ENCODE results near the gene AP3B1. TPM values are rescaled to one million over a fixed set of nuclear protein-coding genes. Genes with fewer than 3 reads are reported as not detected.
"Not testable (repeated sequence)": the region's sequence is repeated elsewhere in the genome, so short reads cannot be mapped to it uniquely, and the experiment has no call there.

Gene AP3B1
- total RNA-seq, 1 experiment from 2014 or later, result 41.8 TPM

- Histone ChIP-seq H2BK15ac (ENCODE audit: low read depth, low read length) (no peak overlapping the region), H3K4ac (ENCODE audit: low read depth, low read length) (no peak overlapping the region), H2BK120ac (ENCODE audit: low read depth, low read length, poor library complexity, severe bottlenecking) (no peak overlapping the region), H3K27me3 (ENCODE audit: insufficient read depth, low read length) (no peaks in the 10 kb centered on the region), H3K9ac (ENCODE audit: extremely low read depth, insufficient read length, low read length) (no peak overlapping the region), H2AK5ac (ENCODE audit: insufficient read length, low read length) (no peak overlapping the region), H3K9me3 (ENCODE audit: control insufficient read depth, low read depth, low read length) (no peaks in the 10 kb centered on the region), H3K79me2 (ENCODE audit: insufficient read depth, low read length) (no peaks in the 10 kb centered on the region), H4K91ac (ENCODE audit: insufficient read length, low read depth, low read length) (no peak overlapping the region), H3K18ac (ENCODE audit: insufficient read length, low read depth, low read length) (no peak overlapping the region), H3K23me2 (ENCODE audit: insufficient read length, low read depth, low read length, poor library complexity, severe bottlenecking) (no peaks in the 10 kb centered on the region), H2BK5ac (ENCODE audit: insufficient read length, low read length) (no peak overlapping the region), H3K4me1 (ENCODE audit: insufficient read depth, low read length) (no peaks in the 10 kb centered on the region), H3T11ph (ENCODE audit: low read length) (no peak overlapping the region), H4K20me1 (ENCODE audit: control insufficient read depth, insufficient read depth, insufficient read length) (no peaks in the 10 kb centered on the region), H4K5ac (ENCODE audit: insufficient read length, low read depth, low read length) (no peak overlapping the region), H4K8ac (replicated peaks; ENCODE audit: insufficient read length, low read depth, low read length) (no peak overlapping the region), H3K14ac (ENCODE audit: insufficient read depth, low read length) (no peak overlapping the region), H3K23ac (ENCODE audit: insufficient read length, low read depth, low read length) (no peak overlapping the region), H2AFZ (ENCODE audit: low read length) (no peak overlapping the region), H3K79me1 (ENCODE audit: insufficient read depth, low read depth, low read length, poor library complexity, severe bottlenecking) (no peaks in the 10 kb centered on the region), H3K56ac (ENCODE audit: insufficient read length, low read depth, low read length) (no peak overlapping the region), H2BK20ac (ENCODE audit: low read depth, low read length, poor library complexity, severe bottlenecking) (no peak overlapping the region), H3K27ac (ENCODE audit: insufficient read length, low read depth, low read length) (no peak overlapping the region), H3K4me2 (ENCODE audit: insufficient read depth, insufficient read length, low read length) (no peak overlapping the region), H2BK12ac (ENCODE audit: insufficient read length, low read depth, low read length) (no peak overlapping the region)
- Mint-ChIP-seq H3K4me1 (no peaks in the 10 kb centered on the region), H3K36me3 (ENCODE audit: insufficient read depth in 1 of 3, low read depth in 3 of 3) (peaks cover 12 to 20% (median 18%) of the 10 kb centered on the region in 3 experiments), H3K27ac (no peak overlapping the region), H3K4me3 (no peak overlapping the region; a peak in 1 of 5 replicates), H3K27me3 (ENCODE audit: low read depth) (no peaks in the 10 kb centered on the region; the same call in 1 of the 2 replicates), H3K9me3 (peaks cover 11 to 13% of the 10 kb centered on the region in 2 experiments)
- WGBS (ENCODE audit: extremely low coverage, insufficient read length, low lambda C conversion rate), result no CpG with 5 or more reads among the region's 1 CpG
- TF ChIP-seq CTCF (conservative IDR thresholded peaks at IDR 0.05), result no peak
- no peak for DNase-seq
Observed at GRCh38 chr5:78190402-78190801, 104.1 kb downstream of the AP3B1 start.

- H3K23me2 ChIP-seq (ENCODE audit: insufficient read length, low read depth, low read length, poor library complexity, severe bottlenecking); H3K9me3 ChIP-seq (ENCODE audit: control insufficient read depth, low read depth, low read length); H2BK15ac ChIP-seq (ENCODE audit: low read depth, low read length); H3K27ac ChIP-seq (ENCODE audit: insufficient read length, low read depth, low read length); H3K4me1 Mint-ChIP-seq; H3K4me2 ChIP-seq (ENCODE audit: insufficient read depth, insufficient read length, low read length); H3K4me3 Mint-ChIP-seq; H3K4me1 ChIP-seq (ENCODE audit: insufficient read depth, low read length); H4K20me1 ChIP-seq (ENCODE audit: control insufficient read depth, insufficient read depth, insufficient read length); H3K27ac Mint-ChIP-seq; H3K56ac ChIP-seq (ENCODE audit: insufficient read length, low read depth, low read length); H4K5ac ChIP-seq (ENCODE audit: insufficient read length, low read depth, low read length); H3K4ac ChIP-seq (ENCODE audit: low read depth, low read length); H3K27me3 Mint-ChIP-seq (ENCODE audit: low read depth); H2AK5ac ChIP-seq (ENCODE audit: insufficient read length, low read length); H3K9ac ChIP-seq (ENCODE audit: extremely low read depth, insufficient read length, low read length); H3K79me2 ChIP-seq (ENCODE audit: insufficient read depth, low read length); DNase-seq; H4K8ac ChIP-seq (replicated peaks; ENCODE audit: insufficient read length, low read depth, low read length); H2BK20ac ChIP-seq (ENCODE audit: low read depth, low read length, poor library complexity, severe bottlenecking); H3K27me3 ChIP-seq (ENCODE audit: insufficient read depth, low read length); H2BK12ac ChIP-seq (ENCODE audit: insufficient read length, low read depth, low read length); H3K23ac ChIP-seq (ENCODE audit: insufficient read length, low read depth, low read length); H3T11ph ChIP-seq (ENCODE audit: low read length); H2BK120ac ChIP-seq (ENCODE audit: low read depth, low read length, poor library complexity, severe bottlenecking); H3K79me1 ChIP-seq (ENCODE audit: insufficient read depth, low read depth, low read length, poor library complexity, severe bottlenecking); H2AFZ ChIP-seq (ENCODE audit: low read length); H3K18ac ChIP-seq (ENCODE audit: insufficient read length, low read depth, low read length); H4K91ac ChIP-seq (ENCODE audit: insufficient read length, low read depth, low read length); H2BK5ac ChIP-seq (ENCODE audit: insufficient read length, low read length); H3K14ac ChIP-seq (ENCODE audit: insufficient read depth, low read length): not testable (repeated sequence)
- Mint-ChIP-seq H3K36me3 (ENCODE audit: insufficient read depth in 1 of 3, low read depth in 3 of 3) (peaks cover 12 to 18% (median 17%) of the 10 kb centered on the region in 3 experiments), H3K9me3 (peaks cover 11 to 13% of the 10 kb centered on the region in 2 experiments)
- no CpG with 5 or more reads among the region's 4 CpGs for WGBS (ENCODE audit: extremely low coverage, insufficient read length, low lambda C conversion rate)
Observed at GRCh38 chr5:78188681-78189080, 105.8 kb downstream of the AP3B1 start.

Measured in H9 (cell line).